HepG2 (cell line): Measurements from ENCODE around the gene TEKTIP1. TPM values are rescaled to one million over a fixed set of nuclear protein-coding genes. Genes with fewer than 3 reads are reported as not detected.

ENCODE experiments used
- DPF2 ChIP-seq: sonication (generic); formaldehyde crosslinking; IDR thresholded peaks from 2 replicates; pipeline ENCODE4 v1.4.0; 2020; ENCODE audit warnings: mild to moderate bottlenecking, low read depth, missing genetic modification reagents, borderline replicate concordance
- FIP1L1 ChIP-seq: fragments of 200-400 bp; formaldehyde crosslinking; IDR thresholded peaks from 2 replicates; pipeline ENCODE4 v1.6.1; 2018; ENCODE audit warnings: low read depth, mild to moderate bottlenecking, low read length, moderate library complexity, borderline replicate concordance; ENCODE audit not compliant: insufficient read depth
- GPN1 ChIP-seq: sonication (generic); formaldehyde crosslinking; IDR thresholded peaks from 2 replicates; pipeline ENCODE4 v1.5.1; 2020; ENCODE audit warnings: missing genetic modification reagents, borderline replicate concordance
- IKZF4 ChIP-seq: sonication (generic); formaldehyde crosslinking; IDR thresholded peaks from 2 replicates; pipeline ENCODE4 v1.5.1; 2020; ENCODE audit warnings: borderline replicate concordance, mild to moderate bottlenecking, low read depth, missing genetic modification reagents; ENCODE audit errors: not compliant biosample characterization
- SNAPC2 ChIP-seq: sonication (generic); formaldehyde crosslinking; IDR thresholded peaks from 2 replicates; pipeline ENCODE4 v1.8.1; 2022; ENCODE audit warnings: mild to moderate bottlenecking, missing genetic modification reagents
- YEATS2 ChIP-seq: sonication (generic); formaldehyde crosslinking; IDR thresholded peaks from 2 replicates; pipeline ENCODE4 v1.4.0; 2020; ENCODE audit warnings: missing genetic modification reagents, borderline replicate concordance
- ZFX ChIP-seq: sonication (generic); formaldehyde crosslinking; IDR thresholded peaks from 2 replicates; pipeline ENCODE4 v1.4.0; 2020; ENCODE audit warnings: mild to moderate bottlenecking, low read depth, missing genetic modification reagents, moderate library complexity
- ZNF235 ChIP-seq: sonication (generic); formaldehyde crosslinking; IDR thresholded peaks from 2 replicates; pipeline ENCODE4 v1.8.1; 2023; ENCODE audit warnings: mild to moderate bottlenecking, missing genetic modification reagents, borderline replicate concordance
- ZNF292 ChIP-seq: sonication (generic); formaldehyde crosslinking; IDR thresholded peaks from 2 replicates; pipeline ENCODE4 v1.8.1; 2022; ENCODE audit warnings: mild to moderate bottlenecking, low read depth, missing genetic modification reagents, borderline replicate concordance
- ZNF337 ChIP-seq: sonication (generic); formaldehyde crosslinking; IDR thresholded peaks from 2 replicates; pipeline ENCODE4 v1.5.1; 2020; ENCODE audit warnings: missing genetic modification reagents, low read depth, mild to moderate bottlenecking, borderline replicate concordance
- ZNF546 ChIP-seq: sonication (generic); formaldehyde crosslinking; conservative IDR thresholded peaks from 2 replicates; pipeline ENCODE4 v1.8.1; 2023; ENCODE audit warnings: mild to moderate bottlenecking, missing genetic modification reagents
- ZNF781 ChIP-seq: sonication (generic); formaldehyde crosslinking; IDR thresholded peaks from 2 replicates; pipeline ENCODE4 v1.5.1; 2020; ENCODE audit warnings: borderline replicate concordance, mild to moderate bottlenecking, missing genetic modification reagents; ENCODE audit errors: not compliant biosample characterization
- polyA plus RNA-seq, 8 experiments: library from polyadenylated mRNA; depleted of rRNA in 3 of 8; stranded (reverse) in 7 of 8; unstranded in 1 of 8; fragments of >200 nt; fragmentation: Illumina TruSeq in 4 of 8; extraction: Trizol in 4 of 8; gene quantifications; 2 replicates each; pipeline versions ENCODE4 v1.2.1 to v1.2.3, GENCODE V29; 2011 to 2016; ENCODE audit warnings: low read depth in 4 of 8, missing spikeins in 1 of 8, mixed read lengths in 1 of 8; ENCODE audit not compliant: insufficient read depth in 1 of 8
- total RNA-seq, 5 experiments: library from RNA; depleted of rRNA; stranded (reverse); fragments of >200 nt; fragmentation: Illumina TruSeq; extraction: Trizol; gene quantifications; 2 replicates each; pipeline ENCODE4 v1.2.3, GENCODE V29; 2016; ENCODE audit warnings: low read depth in 1 of 5
- TF ChIP-seq, protein P1 (sequence below): sonication (generic); formaldehyde crosslinking; IDR thresholded peaks from 2 replicates; pipeline ENCODE4 v1.5.0; 2020; ENCODE audit warnings: missing genetic modification reagents, mild to moderate bottlenecking, borderline replicate concordance
- TF ChIP-seq, protein P2 (sequence below): IDR thresholded peaks from 2 replicates; pipeline ENCODE4 v1.6.1; 2016
- TF ChIP-seq, protein P3 (sequence below): sonication (generic); formaldehyde crosslinking; IDR thresholded peaks from 2 replicates; pipeline ENCODE4 v1.4.0; 2020; ENCODE audit warnings: missing genetic modification reagents
- TF ChIP-seq, protein P4 (sequence below): conservative IDR thresholded peaks from 2 replicates; pipeline ENCODE4 v1.6.1; 2018; ENCODE audit warnings: missing genetic modification reagents
- TF ChIP-seq, protein P5 (sequence below): IDR thresholded peaks from 2 replicates; pipeline ENCODE4 v1.6.1; 2016; ENCODE audit warnings: low read depth

Gene TEKTIP1
- total and polyA plus RNA-seq, 2 of the 13 experiments (the other 11 are each of a cell fraction or from before 2014, with no cell fraction given), result not detected

DNA sequence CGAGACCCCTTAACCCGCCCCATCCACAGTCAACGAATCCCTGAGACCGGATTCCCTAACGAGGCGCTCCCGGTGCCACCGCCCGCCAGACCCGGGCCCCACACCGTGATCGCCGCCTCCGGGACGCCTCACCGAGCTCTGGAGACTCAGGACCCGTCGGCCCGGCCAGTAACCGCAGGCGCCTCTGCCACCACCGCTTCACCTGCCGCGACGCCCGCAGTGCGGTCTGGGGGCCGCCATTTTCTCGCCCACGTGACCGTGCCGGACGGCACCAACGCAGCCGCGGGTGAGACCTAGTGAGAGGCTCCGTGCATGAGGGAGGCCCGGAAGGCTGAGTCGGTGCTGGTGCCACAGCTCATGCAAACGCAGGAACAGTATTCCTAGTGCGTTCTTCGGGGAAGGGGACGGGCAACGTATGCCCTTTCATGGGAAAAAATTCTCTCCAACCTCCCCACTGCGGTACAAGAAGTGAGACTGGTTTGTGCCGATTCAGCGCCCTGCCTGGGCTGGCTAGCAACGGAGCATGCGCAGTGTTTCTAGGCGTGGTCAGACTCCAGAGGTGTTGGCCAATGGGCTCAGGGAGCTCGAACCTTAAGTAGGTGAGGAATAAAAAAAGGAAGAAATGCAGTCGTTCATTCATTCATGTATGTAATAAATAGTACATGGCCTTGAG is 38.4 kb upstream of the TEKTIP1 start, which contains the start of gene DOHH (continued):
- TF ChIP-seq YEATS2 (CRISPR knock-in tag) (peak; percentile 81), DPF2 (CRISPR knock-in tag) (no peak), FIP1L1 (no peak), ZNF292 (no peak), ZNF546 (peak; percentile 90), ZNF781 (peak; percentile 64), IKZF4 (CRISPR knock-in tag) (peak; percentile 82), ZFX (CRISPR knock-in tag) (peak; percentile 78), ZNF235 (peak; percentile 67; the same call in 1 of the 2 replicates), ZNF337 (CRISPR knock-in tag) (no peak), SNAPC2 (CRISPR knock-in tag) (no peak), GPN1 (peak; percentile 60; the same call in 1 of the 2 replicates)
- TF ChIP-seq, protein P1, sequence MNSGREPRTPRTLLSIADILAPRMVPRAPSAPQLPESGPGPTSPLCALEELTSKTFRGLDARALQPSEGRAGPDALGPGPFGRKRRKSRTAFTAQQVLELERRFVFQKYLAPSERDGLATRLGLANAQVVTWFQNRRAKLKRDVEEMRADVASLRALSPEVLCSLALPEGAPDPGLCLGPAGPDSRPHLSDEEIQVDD (CRISPR knock-in tag), result peak; percentile 88; the same call in 1 of the 2 replicates
- TF ChIP-seq, protein P2, sequence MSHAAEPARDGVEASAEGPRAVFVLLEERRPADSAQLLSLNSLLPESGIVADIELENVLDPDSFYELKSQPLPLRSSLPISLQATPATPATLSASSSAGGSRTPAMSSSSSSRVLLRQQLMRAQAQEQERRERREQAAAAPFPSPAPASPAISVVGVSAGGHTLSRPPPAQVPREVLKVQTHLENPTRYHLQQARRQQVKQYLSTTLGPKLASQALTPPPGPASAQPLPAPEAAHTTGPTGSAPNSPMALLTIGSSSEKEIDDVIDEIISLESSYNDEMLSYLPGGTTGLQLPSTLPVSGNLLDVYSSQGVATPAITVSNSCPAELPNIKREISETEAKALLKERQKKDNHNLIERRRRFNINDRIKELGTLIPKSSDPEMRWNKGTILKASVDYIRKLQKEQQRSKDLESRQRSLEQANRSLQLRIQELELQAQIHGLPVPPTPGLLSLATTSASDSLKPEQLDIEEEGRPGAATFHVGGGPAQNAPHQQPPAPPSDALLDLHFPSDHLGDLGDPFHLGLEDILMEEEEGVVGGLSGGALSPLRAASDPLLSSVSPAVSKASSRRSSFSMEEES (CRISPR knock-in tag), result peak; percentile 87; the same call in 1 of the 2 replicates
- TF ChIP-seq, protein P3, sequence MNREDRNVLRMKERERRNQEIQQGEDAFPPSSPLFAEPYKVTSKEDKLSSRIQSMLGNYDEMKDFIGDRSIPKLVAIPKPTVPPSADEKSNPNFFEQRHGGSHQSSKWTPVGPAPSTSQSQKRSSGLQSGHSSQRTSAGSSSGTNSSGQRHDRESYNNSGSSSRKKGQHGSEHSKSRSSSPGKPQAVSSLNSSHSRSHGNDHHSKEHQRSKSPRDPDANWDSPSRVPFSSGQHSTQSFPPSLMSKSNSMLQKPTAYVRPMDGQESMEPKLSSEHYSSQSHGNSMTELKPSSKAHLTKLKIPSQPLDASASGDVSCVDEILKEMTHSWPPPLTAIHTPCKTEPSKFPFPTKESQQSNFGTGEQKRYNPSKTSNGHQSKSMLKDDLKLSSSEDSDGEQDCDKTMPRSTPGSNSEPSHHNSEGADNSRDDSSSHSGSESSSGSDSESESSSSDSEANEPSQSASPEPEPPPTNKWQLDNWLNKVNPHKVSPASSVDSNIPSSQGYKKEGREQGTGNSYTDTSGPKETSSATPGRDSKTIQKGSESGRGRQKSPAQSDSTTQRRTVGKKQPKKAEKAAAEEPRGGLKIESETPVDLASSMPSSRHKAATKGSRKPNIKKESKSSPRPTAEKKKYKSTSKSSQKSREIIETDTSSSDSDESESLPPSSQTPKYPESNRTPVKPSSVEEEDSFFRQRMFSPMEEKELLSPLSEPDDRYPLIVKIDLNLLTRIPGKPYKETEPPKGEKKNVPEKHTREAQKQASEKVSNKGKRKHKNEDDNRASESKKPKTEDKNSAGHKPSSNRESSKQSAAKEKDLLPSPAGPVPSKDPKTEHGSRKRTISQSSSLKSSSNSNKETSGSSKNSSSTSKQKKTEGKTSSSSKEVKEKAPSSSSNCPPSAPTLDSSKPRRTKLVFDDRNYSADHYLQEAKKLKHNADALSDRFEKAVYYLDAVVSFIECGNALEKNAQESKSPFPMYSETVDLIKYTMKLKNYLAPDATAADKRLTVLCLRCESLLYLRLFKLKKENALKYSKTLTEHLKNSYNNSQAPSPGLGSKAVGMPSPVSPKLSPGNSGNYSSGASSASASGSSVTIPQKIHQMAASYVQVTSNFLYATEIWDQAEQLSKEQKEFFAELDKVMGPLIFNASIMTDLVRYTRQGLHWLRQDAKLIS (CRISPR knock-in tag), result no peak
- TF ChIP-seq, protein P4, sequence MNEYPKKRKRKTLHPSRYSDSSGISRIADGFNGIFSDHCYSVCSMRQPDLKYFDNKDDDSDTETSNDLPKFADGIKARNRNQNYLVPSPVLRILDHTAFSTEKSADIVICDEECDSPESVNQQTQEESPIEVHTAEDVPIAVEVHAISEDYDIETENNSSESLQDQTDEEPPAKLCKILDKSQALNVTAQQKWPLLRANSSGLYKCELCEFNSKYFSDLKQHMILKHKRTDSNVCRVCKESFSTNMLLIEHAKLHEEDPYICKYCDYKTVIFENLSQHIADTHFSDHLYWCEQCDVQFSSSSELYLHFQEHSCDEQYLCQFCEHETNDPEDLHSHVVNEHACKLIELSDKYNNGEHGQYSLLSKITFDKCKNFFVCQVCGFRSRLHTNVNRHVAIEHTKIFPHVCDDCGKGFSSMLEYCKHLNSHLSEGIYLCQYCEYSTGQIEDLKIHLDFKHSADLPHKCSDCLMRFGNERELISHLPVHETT, result no peak
- TF ChIP-seq, protein P5, sequence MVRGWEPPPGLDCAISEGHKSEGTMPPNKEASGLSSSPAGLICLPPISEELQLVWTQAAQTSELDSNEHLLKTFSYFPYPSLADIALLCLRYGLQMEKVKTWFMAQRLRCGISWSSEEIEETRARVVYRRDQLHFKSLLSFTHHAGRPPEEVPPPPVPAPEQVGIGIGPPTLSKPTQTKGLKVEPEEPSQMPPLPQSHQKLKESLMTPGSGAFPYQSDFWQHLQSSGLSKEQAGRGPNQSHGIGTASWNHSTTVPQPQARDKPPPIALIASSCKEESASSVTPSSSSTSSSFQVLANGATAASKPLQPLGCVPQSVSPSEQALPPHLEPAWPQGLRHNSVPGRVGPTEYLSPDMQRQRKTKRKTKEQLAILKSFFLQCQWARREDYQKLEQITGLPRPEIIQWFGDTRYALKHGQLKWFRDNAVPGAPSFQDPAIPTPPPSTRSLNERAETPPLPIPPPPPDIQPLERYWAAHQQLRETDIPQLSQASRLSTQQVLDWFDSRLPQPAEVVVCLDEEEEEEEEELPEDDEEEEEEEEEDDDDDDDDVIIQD (CRISPR knock-in tag), result no peak
